HepG2 (cell line): ENCODE data around the gene ZNF33B. TPM values are rescaled to one million over a fixed set of nuclear protein-coding genes. Genes with fewer than 3 reads are reported as not detected.

ENCODE experiments used
- ELF1 ChIP-seq: sonication (generic); formaldehyde crosslinking; IDR thresholded peaks from 2 replicates; pipeline ENCODE4 v1.4.0; 2020; ENCODE audit warnings: missing genetic modification reagents
- FOXO1 ChIP-seq: sonication (generic); formaldehyde crosslinking; IDR thresholded peaks from 2 replicates; pipeline ENCODE4 v1.4.0; 2020; ENCODE audit warnings: missing genetic modification reagents
- KDM2A ChIP-seq: sonication (generic); formaldehyde crosslinking; IDR thresholded peaks from 2 replicates; pipeline ENCODE4 v1.4.0; 2020; ENCODE audit warnings: low read depth, missing genetic modification reagents, borderline replicate concordance
- RARA ChIP-seq: IDR thresholded peaks from 2 replicates; pipeline ENCODE4 v1.6.1; 2016; ENCODE audit warnings: missing genetic modification reagents, missing compliant biosample characterization
- RFX1 ChIP-seq: fragments of 450-650 bp; IDR thresholded peaks from 2 replicates; pipeline ENCODE4 v1.6.1; 2017
- SALL1 ChIP-seq: sonication (generic); formaldehyde crosslinking; IDR thresholded peaks from 2 replicates; pipeline ENCODE4 v1.8.0; 2022; ENCODE audit warnings: mild to moderate bottlenecking, missing genetic modification reagents
- SOX6 ChIP-seq, 2 experiments: fragments of 450-650 bp in 1 of 2; sonication (generic) in 1 of 2; formaldehyde crosslinking in 1 of 2; IDR thresholded peaks; 2 replicates each; pipeline versions ENCODE4 v1.4.0 to v1.6.1; 2017 to 2020; ENCODE audit warnings: antibody characterized with exemption in 1 of 2, mild to moderate bottlenecking in 1 of 2, missing genetic modification reagents in 1 of 2
- ZNF572 ChIP-seq: sonication (generic); formaldehyde crosslinking; IDR thresholded peaks from 2 replicates; pipeline ENCODE4 v1.5.1; 2020; ENCODE audit warnings: mild to moderate bottlenecking, missing genetic modification reagents
- ZNF644 ChIP-seq: IDR thresholded peaks from 2 replicates; pipeline ENCODE4 v1.6.1; 2016; ENCODE audit warnings: low read depth
- ZNF691 ChIP-seq: sonication (generic); formaldehyde crosslinking; IDR thresholded peaks from 2 replicates; pipeline ENCODE4 v1.4.0; 2020; ENCODE audit warnings: missing genetic modification reagents, low read depth, mild to moderate bottlenecking, borderline replicate concordance
- ZNF891 ChIP-seq: sonication (generic); formaldehyde crosslinking; IDR thresholded peaks from 2 replicates; pipeline ENCODE4 v1.5.0; 2020; ENCODE audit warnings: mild to moderate bottlenecking, missing genetic modification reagents
- ZSCAN29 ChIP-seq: sonication (generic); formaldehyde crosslinking; conservative IDR thresholded peaks from 2 replicates; pipeline ENCODE4 v1.4.0; 2020; ENCODE audit warnings: mild to moderate bottlenecking, missing genetic modification reagents
- polyA plus RNA-seq, 8 experiments: library from polyadenylated mRNA; depleted of rRNA in 3 of 8; stranded (reverse) in 7 of 8; unstranded in 1 of 8; fragments of >200 nt; fragmentation: Illumina TruSeq in 4 of 8; extraction: Trizol in 4 of 8; gene quantifications; 2 replicates each; pipeline versions ENCODE4 v1.2.1 to v1.2.3, GENCODE V29; 2011 to 2016; ENCODE audit warnings: low read depth in 4 of 8, missing spikeins in 1 of 8, mixed read lengths in 1 of 8; ENCODE audit not compliant: insufficient read depth in 1 of 8
- total RNA-seq, 5 experiments: library from RNA; depleted of rRNA; stranded (reverse); fragments of >200 nt; fragmentation: Illumina TruSeq; extraction: Trizol; gene quantifications; 2 replicates each; pipeline ENCODE4 v1.2.3, GENCODE V29; 2016; ENCODE audit warnings: low read depth in 1 of 5
- TF ChIP-seq, protein P1 (sequence below): IDR thresholded peaks from 2 replicates; pipeline ENCODE4 v1.6.1; 2016; ENCODE audit warnings: missing compliant biosample characterization, missing genetic modification reagents, borderline replicate concordance
- TF ChIP-seq, protein P2 (sequence below): sonication (generic); formaldehyde crosslinking; IDR thresholded peaks from 2 replicates; pipeline ENCODE4 v1.4.0; 2020; ENCODE audit warnings: low read depth, mild to moderate bottlenecking, missing genetic modification reagents
- TF ChIP-seq, protein P3 (sequence below): sonication (generic); formaldehyde crosslinking; IDR thresholded peaks from 2 replicates; pipeline ENCODE4 v1.4.0; 2020; ENCODE audit warnings: missing genetic modification reagents
- TF ChIP-seq, protein P4 (sequence below): sonication (generic); formaldehyde crosslinking; IDR thresholded peaks from 2 replicates; pipeline ENCODE4 v1.5.0; 2020; ENCODE audit warnings: mild to moderate bottlenecking, missing genetic modification reagents, borderline replicate concordance
- TF ChIP-seq, protein P5 (sequence below): sonication (generic); formaldehyde crosslinking; IDR thresholded peaks from 2 replicates; pipeline ENCODE4 v1.4.0; 2020; ENCODE audit warnings: missing genetic modification reagents

The ZNF33B gene
- total and polyA plus RNA-seq, 2 of the 13 experiments (the other 11 are each of a cell fraction or from before 2014, with no cell fraction given) = 18.4 to 23.5 TPM

- TF ChIP-seq, protein P1, sequence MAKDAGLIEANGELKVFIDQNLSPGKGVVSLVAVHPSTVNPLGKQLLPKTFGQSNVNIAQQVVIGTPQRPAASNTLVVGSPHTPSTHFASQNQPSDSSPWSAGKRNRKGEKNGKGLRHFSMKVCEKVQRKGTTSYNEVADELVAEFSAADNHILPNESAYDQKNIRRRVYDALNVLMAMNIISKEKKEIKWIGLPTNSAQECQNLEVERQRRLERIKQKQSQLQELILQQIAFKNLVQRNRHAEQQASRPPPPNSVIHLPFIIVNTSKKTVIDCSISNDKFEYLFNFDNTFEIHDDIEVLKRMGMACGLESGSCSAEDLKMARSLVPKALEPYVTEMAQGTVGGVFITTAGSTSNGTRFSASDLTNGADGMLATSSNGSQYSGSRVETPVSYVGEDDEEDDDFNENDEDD (CRISPR knock-in tag) = no peak
- peak; percentile 99 for TF ChIP-seq ZSCAN29
- TF ChIP-seq ZNF572 (CRISPR knock-in tag) = no peak
- no peak for TF ChIP-seq ZNF691
- peak; percentile 67 for TF ChIP-seq ELF1 (CRISPR knock-in tag)
- peak; percentile 70 for TF ChIP-seq FOXO1
- no peak for TF ChIP-seq KDM2A (CRISPR knock-in tag)
- TF ChIP-seq, protein P2, sequence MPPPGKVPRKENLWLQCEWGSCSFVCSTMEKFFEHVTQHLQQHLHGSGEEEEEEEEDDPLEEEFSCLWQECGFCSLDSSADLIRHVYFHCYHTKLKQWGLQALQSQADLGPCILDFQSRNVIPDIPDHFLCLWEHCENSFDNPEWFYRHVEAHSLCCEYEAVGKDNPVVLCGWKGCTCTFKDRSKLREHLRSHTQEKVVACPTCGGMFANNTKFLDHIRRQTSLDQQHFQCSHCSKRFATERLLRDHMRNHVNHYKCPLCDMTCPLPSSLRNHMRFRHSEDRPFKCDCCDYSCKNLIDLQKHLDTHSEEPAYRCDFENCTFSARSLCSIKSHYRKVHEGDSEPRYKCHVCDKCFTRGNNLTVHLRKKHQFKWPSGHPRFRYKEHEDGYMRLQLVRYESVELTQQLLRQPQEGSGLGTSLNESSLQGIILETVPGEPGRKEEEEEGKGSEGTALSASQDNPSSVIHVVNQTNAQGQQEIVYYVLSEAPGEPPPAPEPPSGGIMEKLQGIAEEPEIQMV = no peak
- TF ChIP-seq ZNF644 = 0 out of 2 replicates have a peak, but pooled peaks have one; percentile 11
- TF ChIP-seq RARA (CRISPR knock-in tag) = peak; percentile 80
- TF ChIP-seq SALL1 = peak; percentile 59; the same call in 1 of the 2 replicates
- TF ChIP-seq, protein P3, sequence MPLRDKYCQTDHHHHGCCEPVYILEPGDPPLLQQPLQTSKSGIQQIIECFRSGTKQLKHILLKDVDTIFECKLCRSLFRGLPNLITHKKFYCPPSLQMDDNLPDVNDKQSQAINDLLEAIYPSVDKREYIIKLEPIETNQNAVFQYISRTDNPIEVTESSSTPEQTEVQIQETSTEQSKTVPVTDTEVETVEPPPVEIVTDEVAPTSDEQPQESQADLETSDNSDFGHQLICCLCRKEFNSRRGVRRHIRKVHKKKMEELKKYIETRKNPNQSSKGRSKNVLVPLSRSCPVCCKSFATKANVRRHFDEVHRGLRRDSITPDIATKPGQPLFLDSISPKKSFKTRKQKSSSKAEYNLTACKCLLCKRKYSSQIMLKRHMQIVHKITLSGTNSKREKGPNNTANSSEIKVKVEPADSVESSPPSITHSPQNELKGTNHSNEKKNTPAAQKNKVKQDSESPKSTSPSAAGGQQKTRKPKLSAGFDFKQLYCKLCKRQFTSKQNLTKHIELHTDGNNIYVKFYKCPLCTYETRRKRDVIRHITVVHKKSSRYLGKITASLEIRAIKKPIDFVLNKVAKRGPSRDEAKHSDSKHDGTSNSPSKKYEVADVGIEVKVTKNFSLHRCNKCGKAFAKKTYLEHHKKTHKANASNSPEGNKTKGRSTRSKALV (CRISPR knock-in tag) = no peak
- no peak for TF ChIP-seq RFX1
- TF ChIP-seq, protein P4, sequence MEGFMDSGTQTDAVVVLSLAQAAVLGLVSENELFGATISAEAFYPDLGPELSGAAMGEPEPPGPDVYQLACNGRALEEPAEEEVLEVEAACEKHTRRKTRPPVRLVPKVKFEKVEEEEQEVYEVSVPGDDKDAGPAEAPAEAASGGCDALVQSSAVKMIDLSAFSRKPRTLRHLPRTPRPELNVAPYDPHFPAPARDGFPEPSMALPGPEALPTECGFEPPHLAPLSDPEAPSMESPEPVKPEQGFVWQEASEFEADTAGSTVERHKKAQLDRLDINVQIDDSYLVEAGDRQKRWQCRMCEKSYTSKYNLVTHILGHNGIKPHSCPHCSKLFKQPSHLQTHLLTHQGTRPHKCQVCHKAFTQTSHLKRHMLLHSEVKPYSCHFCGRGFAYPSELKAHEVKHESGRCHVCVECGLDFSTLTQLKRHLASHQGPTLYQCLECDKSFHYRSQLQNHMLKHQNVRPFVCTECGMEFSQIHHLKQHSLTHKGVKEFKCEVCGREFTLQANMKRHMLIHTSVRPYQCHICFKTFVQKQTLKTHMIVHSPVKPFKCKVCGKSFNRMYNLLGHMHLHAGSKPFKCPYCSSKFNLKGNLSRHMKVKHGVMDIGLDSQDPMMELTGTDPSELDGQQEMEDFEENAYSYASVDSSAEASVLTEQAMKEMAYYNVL (CRISPR knock-in tag) = no peak
- TF ChIP-seq, protein P5, sequence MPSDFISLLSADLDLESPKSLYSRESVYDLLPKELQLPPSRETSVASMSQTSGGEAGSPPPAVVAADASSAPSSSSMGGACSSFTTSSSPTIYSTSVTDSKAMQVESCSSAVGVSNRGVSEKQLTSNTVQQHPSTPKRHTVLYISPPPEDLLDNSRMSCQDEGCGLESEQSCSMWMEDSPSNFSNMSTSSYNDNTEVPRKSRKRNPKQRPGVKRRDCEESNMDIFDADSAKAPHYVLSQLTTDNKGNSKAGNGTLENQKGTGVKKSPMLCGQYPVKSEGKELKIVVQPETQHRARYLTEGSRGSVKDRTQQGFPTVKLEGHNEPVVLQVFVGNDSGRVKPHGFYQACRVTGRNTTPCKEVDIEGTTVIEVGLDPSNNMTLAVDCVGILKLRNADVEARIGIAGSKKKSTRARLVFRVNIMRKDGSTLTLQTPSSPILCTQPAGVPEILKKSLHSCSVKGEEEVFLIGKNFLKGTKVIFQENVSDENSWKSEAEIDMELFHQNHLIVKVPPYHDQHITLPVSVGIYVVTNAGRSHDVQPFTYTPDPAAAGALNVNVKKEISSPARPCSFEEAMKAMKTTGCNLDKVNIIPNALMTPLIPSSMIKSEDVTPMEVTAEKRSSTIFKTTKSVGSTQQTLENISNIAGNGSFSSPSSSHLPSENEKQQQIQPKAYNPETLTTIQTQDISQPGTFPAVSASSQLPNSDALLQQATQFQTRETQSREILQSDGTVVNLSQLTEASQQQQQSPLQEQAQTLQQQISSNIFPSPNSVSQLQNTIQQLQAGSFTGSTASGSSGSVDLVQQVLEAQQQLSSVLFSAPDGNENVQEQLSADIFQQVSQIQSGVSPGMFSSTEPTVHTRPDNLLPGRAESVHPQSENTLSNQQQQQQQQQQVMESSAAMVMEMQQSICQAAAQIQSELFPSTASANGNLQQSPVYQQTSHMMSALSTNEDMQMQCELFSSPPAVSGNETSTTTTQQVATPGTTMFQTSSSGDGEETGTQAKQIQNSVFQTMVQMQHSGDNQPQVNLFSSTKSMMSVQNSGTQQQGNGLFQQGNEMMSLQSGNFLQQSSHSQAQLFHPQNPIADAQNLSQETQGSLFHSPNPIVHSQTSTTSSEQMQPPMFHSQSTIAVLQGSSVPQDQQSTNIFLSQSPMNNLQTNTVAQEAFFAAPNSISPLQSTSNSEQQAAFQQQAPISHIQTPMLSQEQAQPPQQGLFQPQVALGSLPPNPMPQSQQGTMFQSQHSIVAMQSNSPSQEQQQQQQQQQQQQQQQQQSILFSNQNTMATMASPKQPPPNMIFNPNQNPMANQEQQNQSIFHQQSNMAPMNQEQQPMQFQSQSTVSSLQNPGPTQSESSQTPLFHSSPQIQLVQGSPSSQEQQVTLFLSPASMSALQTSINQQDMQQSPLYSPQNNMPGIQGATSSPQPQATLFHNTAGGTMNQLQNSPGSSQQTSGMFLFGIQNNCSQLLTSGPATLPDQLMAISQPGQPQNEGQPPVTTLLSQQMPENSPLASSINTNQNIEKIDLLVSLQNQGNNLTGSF (CRISPR knock-in tag) = no peak
- no peak for TF ChIP-seq ZNF891 (CRISPR knock-in tag)
- TF ChIP-seq SOX6 (IDR thresholded peaks at IDR 0.05) = no peak
- TF ChIP-seq SOX6 (CRISPR knock-in tag; IDR thresholded peaks at IDR 0.05) = peak; percentile 70
Measured at GRCh38 chr10:42543840-42544372, 94.5 kb downstream of the ZNF33B start (continued).
